Vagina (tissue), 2 donors: ENCODE results near the gene FGL2. TPM values are rescaled to one million over a fixed set of nuclear protein-coding genes. Genes with fewer than 3 reads are reported as not detected.
"Not testable (repeated sequence)": the region's sequence is repeated elsewhere in the genome, so short reads cannot be mapped to it uniquely, and the experiment has no call there.

ENCODE experiments used
- DNase-seq, 2 donors: peaks; one replicate each; pipeline ENCODE4 v3.0.0-alpha.2; 2017; ENCODE audit errors: extremely low spot score in 2 of 2
- H3K27ac ChIP-seq: fragments of 200-600 bp; sonication (generic); one replicate; pipeline ENCODE4 v1.5.1; 2019
- H3K27me3 ChIP-seq: fragments of 200-600 bp; sonication (generic); one replicate; pipeline ENCODE4 v1.5.1; 2019
- H3K36me3 ChIP-seq, 2 donors: fragments of 200-600 bp; sonication (generic); one replicate each; pipeline ENCODE4 v1.5.1; 2017 to 2019
- H3K4me1 ChIP-seq: fragments of 200-600 bp; sonication (generic); one replicate; pipeline ENCODE4 v1.5.1; 2019
- H3K4me3 ChIP-seq, 2 donors: fragments of 200-600 bp; sonication (generic); 1 replicate in 1 of 2; 2 replicates in 1 of 2; pipeline ENCODE4 v1.5.1; 2016 to 2019
- H3K9me3 ChIP-seq: fragments of 200-600 bp; sonication (generic); one replicate; pipeline ENCODE4 v1.5.1; 2019
- CTCF ChIP-seq, 3 experiments: fragments of 450-650 bp in 2 of 3; fragments of 200-600 bp in 1 of 3; sonication (generic) in 1 of 3; IDR thresholded peaks; one replicate each; pipeline ENCODE4 v1.5.1; 2017 to 2019; ENCODE audit warnings: antibody characterized with exemption in 3 of 3, mild to moderate bottlenecking in 2 of 3, moderate library complexity in 2 of 3
- POLR2A ChIP-seq, 2 donors: fragments of 450-650 bp; IDR thresholded peaks; one replicate each; pipeline ENCODE4 v1.6.1; 2017; ENCODE audit warnings: antibody characterized with exemption in 2 of 2, mild to moderate bottlenecking in 2 of 2, moderate library complexity in 2 of 2
- POLR2AphosphoS5 ChIP-seq, 2 donors: sonication (generic); formaldehyde crosslinking; IDR thresholded peaks; one replicate each; pipeline ENCODE4 v1.9.0; 2017; ENCODE audit warnings: antibody characterized with exemption in 2 of 2, mild to moderate bottlenecking in 2 of 2, low read depth in 1 of 2; ENCODE audit not compliant: insufficient read depth in 1 of 2
- intact Hi-C: fragments of 100-400 bp; cut with DNase I; formaldehyde crosslinking; loops from one replicate; pipeline ENCODE4 v1.15.1; 2023
- total RNA-seq: library from RNA; depleted of rRNA; stranded (reverse); fragments of >200 nt; gene quantifications from one replicate; pipeline ENCODE4 v1.2.3, GENCODE V29; 2016

FGL2 gene
- total RNA-seq, 1 donor from 2014 or later: 7.4 TPM

- Histone ChIP-seq H3K36me3 (no peaks in the 10 kb centered on the region), H3K9me3 (no peaks in the 10 kb centered on the region), H3K27me3 (no peaks in the 10 kb centered on the region), H3K27ac (no peak overlapping the region), H3K4me3 (no peak overlapping the region), H3K4me1 (no peaks in the 10 kb centered on the region)
- intact Hi-C loops: no loop called here
- TF ChIP-seq CTCF (IDR thresholded peaks at IDR 0.05): no peak
- no peak for TF ChIP-seq POLR2A (IDR thresholded peaks at IDR 0.05)
- DNase-seq: no peak
Measured at GRCh38 chr7:77222819-77223218, 23.2 kb upstream of the FGL2 start.

GRCh38 chr7:77222065-77222464 is 22.4 kb upstream of the FGL2 start:
- Histone ChIP-seq H3K27ac (no peak overlapping the region), H3K27me3 (no peaks in the 10 kb centered on the region), H3K36me3 (no peaks in the 10 kb centered on the region), H3K9me3 (no peaks in the 10 kb centered on the region), H3K4me1 (no peaks in the 10 kb centered on the region), H3K4me3 (no peak overlapping the region)
- intact Hi-C loops: no loop called here
- no peak for DNase-seq
- TF ChIP-seq POLR2A (IDR thresholded peaks at IDR 0.05): no peak
- no peak for TF ChIP-seq POLR2AphosphoS5 (IDR thresholded peaks at IDR 0.05; ENCODE audit: insufficient read depth in 1 of 2, low read depth in 1 of 2)
- TF ChIP-seq CTCF (IDR thresholded peaks at IDR 0.05): no peak

DNA sequence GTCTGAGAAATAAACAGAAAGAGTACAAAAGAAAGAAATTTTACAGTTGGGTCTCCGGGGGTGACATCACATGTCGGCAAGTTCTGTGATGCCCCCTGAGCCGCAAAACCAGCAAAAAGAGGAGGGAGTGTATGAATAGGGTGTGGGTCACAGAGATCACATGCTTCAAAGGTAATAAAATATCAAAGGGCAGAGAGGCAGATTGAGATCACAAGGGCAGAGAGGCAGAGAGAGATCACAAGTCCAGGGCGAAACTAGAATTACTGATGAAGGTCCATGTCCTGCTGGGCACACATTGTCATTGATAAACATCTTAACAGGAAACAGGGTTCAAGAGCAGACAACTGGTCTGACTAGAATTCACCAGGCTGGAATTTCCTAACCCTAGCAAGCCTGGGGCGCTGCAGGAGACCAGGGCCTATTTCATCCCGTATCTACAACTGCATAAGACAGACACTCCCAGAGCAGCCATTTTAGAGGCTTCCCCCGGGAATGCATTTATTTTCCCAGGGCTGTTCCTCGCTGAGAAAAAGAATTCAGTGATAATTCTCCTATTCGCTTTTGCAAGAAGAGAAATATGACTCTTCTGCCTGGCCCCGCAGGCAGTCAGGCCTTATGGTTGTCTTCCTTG is 20.2 kb upstream of the FGL2 start:
- H3K4me3 ChIP-seq, H3K27ac ChIP-seq, DNase-seq, intact Hi-C loops, H3K4me1 ChIP-seq, H3K9me3 ChIP-seq, H3K36me3 ChIP-seq, H3K27me3 ChIP-seq: not testable (repeated sequence)

DNA sequence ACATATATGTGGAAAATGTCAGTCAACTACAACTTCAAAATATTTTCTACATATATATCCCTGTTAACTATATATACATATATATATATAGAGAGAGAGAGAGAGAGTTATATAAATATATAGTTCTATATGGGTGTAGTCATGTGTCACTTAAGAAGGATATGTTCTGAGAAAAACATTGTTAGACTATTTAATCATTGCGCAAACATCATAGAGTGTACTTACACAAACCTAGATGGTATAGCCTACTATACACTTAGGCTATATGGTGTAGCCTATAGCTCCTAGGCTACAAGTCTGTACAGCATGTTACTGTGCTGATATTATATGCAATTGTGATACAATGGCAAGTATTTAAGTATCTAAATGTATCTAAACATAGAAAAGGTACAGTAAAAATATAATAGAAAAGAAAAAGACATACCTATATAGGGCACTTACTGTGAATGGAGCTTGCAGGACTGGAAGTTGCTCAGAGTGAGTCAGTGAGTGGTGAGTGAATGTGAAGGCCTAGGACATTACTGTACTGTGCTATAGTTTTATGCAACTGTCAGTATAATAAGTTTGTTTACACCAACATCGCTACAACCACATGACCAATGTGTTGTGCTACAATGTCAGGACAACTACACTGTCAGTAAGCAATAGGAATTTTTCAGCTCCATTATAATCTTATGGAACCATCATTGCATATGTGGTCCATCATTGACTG is 18.0 kb upstream of the FGL2 start:
- Histone ChIP-seq H3K36me3 (no peaks in the 10 kb centered on the region), H3K27me3 (no peaks in the 10 kb centered on the region), H3K4me1 (no peaks in the 10 kb centered on the region), H3K9me3 (no peaks in the 10 kb centered on the region), H3K27ac (no peak overlapping the region), H3K4me3 (no peak overlapping the region)
- DNase-seq: no peak
- no peak for TF ChIP-seq CTCF (IDR thresholded peaks at IDR 0.05)
- no peak for TF ChIP-seq POLR2A (IDR thresholded peaks at IDR 0.05)
- TF ChIP-seq POLR2AphosphoS5 (IDR thresholded peaks at IDR 0.05; ENCODE audit: insufficient read depth in 1 of 2, low read depth in 1 of 2): no peak
- intact Hi-C loops: no loop called here

- intact Hi-C loops: no loop called here
- no peak for DNase-seq
- Histone ChIP-seq H3K9me3 (no peaks in the 10 kb centered on the region), H3K27me3 (no peaks in the 10 kb centered on the region), H3K4me3 (no peak overlapping the region), H3K36me3 (no peaks in the 10 kb centered on the region), H3K27ac (no peak overlapping the region), H3K4me1 (no peaks in the 10 kb centered on the region)
- no peak for TF ChIP-seq POLR2A (IDR thresholded peaks at IDR 0.05)
- no peak for TF ChIP-seq CTCF (IDR thresholded peaks at IDR 0.05)
- no peak for TF ChIP-seq POLR2AphosphoS5 (IDR thresholded peaks at IDR 0.05; ENCODE audit: insufficient read depth in 1 of 2, low read depth in 1 of 2)
Measured at GRCh38 chr7:77216181-77216845, 16.7 kb upstream of the FGL2 start.
